ENCODE data around the gene OSBP.

OSBP gene

DNA sequence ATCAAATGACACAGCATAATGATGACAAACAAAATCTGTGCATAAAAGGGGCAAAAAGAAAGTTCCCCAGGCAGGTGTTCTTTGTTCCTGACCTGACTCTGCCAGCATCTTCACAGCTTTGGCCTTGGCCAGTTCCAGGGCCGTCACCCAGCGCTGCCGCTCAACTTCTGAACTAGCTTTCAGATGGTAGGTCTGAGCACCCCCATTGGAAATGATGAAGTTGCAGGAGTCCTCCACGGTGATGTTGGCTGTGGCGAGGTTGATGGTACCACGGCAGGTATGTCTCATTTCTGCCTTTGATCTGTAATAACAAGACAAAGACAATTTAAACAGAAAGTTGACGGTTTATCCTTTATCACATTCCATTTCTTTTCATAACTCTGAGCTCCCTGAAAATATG is 5.3 kb downstream of the OSBP start:
- in situ Hi-C loops (cut with HindIII; ENCODE audit: low sequenced_read_pairs), result loop anchor here (5.0 kb wide), 1 partner anchor 37 kb away; no protein-coding TSS in a partner anchor

- in situ Hi-C loops (cut with HindIII; ENCODE audit: low sequenced_read_pairs), result no loop called here
Observed at GRCh38 chr11:59607703-59608454, 7.7 kb downstream of the OSBP start.

DNA sequence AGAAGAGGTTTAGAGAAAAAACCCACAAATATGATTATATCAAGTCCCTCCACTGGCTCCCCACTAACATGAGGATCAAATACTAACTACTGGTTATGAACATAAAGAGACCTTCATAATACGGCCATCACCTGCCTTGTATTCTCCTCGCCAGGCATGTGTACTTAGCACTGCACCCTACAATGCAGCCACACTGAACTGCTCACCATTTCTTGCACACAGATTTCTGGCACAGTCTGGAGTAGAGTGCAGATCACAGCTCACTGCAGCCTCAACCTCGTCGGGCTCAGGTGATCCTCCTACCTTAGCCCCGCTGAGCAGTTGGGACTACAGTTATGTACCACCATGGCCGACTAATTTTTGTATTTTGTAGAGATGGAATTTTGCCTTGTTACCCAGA is 13.1 kb downstream of the OSBP start:
- in situ Hi-C loops (cut with HindIII; ENCODE audit: low sequenced_read_pairs), result no loop called here

DNA sequence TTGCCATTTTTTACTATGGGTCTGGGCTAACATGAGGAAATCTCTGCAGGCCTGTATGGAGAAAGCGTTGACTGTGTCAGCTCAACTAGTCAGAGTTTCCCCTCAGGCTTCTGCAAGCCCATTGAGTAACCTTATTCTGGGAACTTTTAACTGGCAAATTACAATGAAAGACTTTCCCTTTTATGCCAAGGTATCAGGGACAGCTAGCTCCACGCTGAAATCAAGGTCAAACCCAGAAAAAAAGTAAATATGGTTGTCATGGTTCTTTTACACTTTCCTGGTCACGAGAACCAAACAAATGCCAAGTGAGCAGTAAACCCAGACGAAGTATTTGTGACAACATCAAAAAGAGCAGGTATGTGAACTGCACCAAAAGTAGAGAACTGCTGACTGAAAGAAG is 13.8 kb downstream of the OSBP start:
- in situ Hi-C loops (cut with HindIII; ENCODE audit: low sequenced_read_pairs), result no loop called here

DNA sequence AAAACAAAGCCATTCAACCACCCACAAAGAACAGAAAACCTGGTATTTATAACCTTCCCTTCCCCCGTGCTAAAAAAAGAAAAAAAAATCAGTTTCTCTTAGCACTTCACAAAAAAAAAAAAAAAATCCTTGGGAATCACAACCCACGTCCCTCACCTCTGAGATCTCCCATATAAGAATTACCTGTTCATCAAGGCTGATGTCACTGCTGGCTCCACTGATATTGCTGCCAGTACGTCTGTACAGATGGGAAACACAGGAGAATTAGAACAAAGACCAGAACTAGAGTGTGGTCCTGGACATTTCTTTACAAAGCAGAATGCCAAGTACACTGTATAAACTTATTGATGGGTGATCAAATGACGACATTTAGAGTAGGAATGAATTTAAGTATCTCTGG is 14.9 kb downstream of the OSBP start:
- in situ Hi-C loops (cut with HindIII; ENCODE audit: low sequenced_read_pairs), result no loop called here

DNA sequence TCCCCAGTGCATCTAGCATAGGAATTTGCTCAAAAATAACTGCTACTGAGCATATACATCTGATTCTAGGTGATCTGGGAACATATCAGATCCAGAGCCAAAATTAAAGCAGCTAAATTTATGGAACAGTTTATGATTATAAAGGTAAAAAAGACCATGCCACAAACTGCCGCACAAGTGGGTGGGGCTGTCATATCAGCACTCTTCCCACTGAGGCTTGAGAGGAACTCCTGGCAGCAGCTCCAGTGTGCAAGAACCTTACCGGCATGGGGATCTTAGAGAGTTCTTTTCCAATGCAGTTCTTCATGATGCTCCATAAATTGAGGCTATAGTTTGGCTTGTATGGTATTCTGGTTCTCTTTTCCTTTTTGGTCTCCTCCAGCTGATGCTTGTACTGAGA is 15.3 kb downstream of the OSBP start:
- in situ Hi-C loops (cut with HindIII; ENCODE audit: low sequenced_read_pairs), result no loop called here

DNA sequence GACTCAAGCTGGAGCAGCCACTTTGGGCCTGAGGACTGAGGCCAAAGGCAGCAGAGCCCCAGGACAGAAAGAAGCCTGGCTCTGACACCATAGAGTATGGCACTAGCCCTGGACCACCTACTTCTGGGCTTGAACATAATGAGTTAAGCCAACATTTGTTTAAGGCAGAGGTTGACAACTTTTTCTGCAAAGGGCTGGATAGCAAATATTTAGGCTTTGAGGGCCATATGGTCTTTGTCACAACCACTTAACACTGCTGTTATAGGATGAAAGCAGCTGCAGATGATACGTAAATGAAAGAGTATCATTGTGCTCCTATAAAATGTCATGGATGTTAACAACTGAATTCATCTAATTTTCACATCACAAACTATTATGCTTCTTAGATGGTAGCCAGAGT is 16.6 kb downstream of the OSBP start:
- in situ Hi-C loops (cut with HindIII; ENCODE audit: low sequenced_read_pairs), result loop anchor here (5.0 kb wide), 1 partner anchor 88 kb away; no protein-coding TSS in a partner anchor

DNA sequence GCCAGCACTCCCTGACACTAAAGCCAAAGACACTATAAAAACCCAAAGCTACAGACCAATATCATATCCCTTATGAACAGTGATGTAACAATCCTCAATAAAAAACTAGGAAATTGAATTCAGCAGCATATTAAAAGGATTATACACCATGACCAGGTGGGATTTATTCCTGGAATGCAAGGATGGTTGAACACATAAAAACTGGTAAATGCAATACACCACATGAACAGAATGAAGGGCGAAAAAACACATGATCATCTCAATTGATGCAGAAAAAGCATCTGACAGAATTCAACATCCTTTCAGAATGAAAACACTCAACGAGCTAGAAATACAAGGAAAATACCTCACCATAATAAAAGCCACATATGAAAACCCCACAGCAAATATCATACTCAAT is 31.3 kb downstream of the OSBP start:
- in situ Hi-C loops (cut with HindIII; ENCODE audit: low sequenced_read_pairs), result no loop called here

GRCh38 chr11:59582006-59582405 is 33.6 kb downstream of the OSBP start:
- in situ Hi-C loops (cut with HindIII; ENCODE audit: low sequenced_read_pairs), result no loop called here

- in situ Hi-C loops (cut with HindIII; ENCODE audit: low sequenced_read_pairs), result no loop called here
Observed at GRCh38 chr11:59578369-59578768, 37.2 kb downstream of the OSBP start.

- in situ Hi-C loops (cut with HindIII; ENCODE audit: low sequenced_read_pairs), result no loop called here
Observed at GRCh38 chr11:59575505-59575904, 40.1 kb downstream of the OSBP start.

GRCh38 chr11:59574932-59575502 is 40.6 kb downstream of the OSBP start:
- in situ Hi-C loops (cut with HindIII; ENCODE audit: low sequenced_read_pairs), result no loop called here

GRCh38 chr11:59574467-59574866 is 41.1 kb downstream of the OSBP start:
- in situ Hi-C loops (cut with HindIII; ENCODE audit: low sequenced_read_pairs), result no loop called here

- in situ Hi-C loops (cut with HindIII; ENCODE audit: low sequenced_read_pairs), result no loop called here
Observed at GRCh38 chr11:59573216-59573615, 42.4 kb downstream of the OSBP start.

GRCh38 chr11:59572091-59572490 is 43.5 kb downstream of the OSBP start:
- in situ Hi-C loops (cut with HindIII; ENCODE audit: low sequenced_read_pairs), result no loop called here

DNA sequence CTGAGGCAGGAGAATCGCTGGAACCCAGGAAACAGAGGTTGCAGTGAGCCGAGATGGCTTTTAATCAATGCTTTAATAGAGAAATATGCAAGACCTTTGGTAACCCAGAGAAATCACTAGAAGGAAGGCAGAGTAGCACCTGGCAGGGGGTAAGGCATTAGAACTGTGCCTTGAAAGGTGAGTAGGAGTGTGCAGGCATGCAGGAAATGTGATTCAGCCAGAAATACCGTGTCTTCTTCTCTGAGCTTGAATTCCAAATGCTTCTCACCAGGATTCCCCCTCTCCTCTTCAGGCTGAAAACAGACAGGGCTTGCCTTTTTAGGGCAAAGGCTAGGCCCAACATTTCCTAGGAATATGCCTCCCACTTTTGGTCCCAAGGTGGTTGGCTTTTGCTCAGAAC is 53.3 kb downstream of the OSBP start:
- in situ Hi-C loops (cut with HindIII; ENCODE audit: low sequenced_read_pairs), result no loop called here

DNA sequence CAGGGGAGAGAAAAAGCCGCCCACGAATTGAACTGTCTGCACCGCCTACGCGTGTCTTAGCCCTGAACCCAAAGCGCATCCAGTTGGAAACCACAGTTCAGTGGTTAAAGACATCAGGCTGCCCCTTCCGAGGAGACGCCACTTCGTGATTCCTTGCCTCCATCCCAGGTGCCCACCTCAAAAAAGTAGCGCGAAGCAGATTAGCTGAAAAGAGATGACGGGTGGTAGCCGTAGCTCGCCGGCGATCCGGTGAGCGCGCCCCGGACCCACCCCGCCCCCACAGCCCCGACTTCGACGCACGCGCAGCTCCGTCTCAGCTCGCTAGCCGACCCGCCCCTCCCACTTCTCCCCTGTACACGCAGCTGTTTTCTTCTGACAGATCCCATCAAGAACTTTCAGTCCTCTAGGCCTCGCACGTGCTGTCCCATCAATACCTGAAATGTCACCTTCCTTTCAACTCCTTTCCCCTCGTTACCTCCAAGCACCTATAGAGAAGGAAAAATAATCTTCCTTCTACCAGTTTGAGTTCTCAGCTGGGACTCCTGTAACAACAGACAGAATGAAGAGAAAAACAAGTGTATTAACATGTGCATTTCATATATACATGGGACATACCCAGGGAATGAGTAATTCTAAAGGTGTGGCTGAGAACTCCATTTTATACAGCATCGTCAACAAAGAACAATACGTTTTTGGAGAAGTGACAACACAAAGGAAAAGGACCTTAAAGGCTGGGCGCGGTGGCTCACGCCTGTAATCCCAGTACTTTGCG is 54.7 kb downstream of the OSBP start:
- in situ Hi-C loops (cut with HindIII; ENCODE audit: low sequenced_read_pairs), result no loop called here

DNA sequence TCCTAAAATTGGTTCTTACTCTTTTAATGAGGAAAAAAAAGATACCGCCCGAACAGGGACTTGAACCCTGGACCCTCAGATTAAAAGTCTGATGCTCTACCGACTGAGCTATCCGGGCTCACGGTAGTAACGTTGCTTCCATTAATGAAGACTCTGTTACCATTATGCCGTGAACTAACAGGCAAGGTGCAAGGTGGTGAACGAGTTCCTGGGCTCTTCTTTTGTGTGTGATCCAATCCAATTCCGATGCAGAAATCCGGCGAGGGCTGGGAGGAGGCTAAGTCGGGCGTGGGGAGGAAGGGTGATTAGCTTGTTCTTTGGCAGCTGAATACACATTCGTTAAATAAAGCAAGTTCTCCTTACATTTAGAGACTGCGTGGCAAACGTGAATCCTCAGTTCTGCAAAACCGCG is 55.3 kb downstream of the OSBP start:
- in situ Hi-C loops (cut with HindIII; ENCODE audit: low sequenced_read_pairs), result no loop called here

DNA sequence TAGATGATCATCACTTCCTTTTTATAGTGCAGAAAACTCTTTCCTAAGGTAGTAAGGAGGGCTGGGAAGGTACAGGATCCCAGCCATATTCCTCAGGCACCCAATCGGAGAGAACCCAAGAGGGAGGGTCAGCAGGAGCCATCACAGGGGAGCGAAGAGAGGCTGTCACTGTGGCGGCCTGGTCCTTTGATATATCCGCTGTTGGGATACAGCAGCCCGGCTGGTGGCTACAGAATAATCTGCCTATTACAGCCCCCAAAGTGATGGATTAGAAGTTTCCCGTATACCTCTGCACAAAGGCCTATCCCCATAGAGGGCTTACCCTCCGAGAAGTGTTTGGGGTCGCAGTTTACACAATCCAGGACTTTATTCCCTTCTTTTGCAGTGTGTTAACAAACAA is 55.7 kb downstream of the OSBP start:
- in situ Hi-C loops (cut with HindIII; ENCODE audit: low sequenced_read_pairs), result no loop called here

DNA sequence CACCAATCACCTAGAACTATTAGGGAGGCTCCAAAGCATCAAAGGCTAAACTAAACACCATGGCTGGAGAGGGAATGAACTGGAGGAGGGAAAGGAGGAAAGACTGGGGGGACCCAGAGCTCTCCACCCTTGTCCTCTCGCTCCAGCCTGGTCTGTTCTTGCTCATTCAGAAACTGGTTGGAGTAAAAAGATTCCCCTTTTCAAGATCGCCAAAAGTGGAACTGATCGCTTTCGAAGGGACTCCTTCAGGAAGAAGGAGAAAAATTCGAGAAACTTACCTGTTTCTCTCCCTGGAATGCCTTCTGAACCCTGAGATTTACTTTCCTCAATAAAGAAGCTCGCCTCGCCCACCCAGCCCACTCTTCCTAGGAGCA is 57.3 kb downstream of the OSBP start:
- in situ Hi-C loops (cut with HindIII; ENCODE audit: low sequenced_read_pairs), result no loop called here

DNA sequence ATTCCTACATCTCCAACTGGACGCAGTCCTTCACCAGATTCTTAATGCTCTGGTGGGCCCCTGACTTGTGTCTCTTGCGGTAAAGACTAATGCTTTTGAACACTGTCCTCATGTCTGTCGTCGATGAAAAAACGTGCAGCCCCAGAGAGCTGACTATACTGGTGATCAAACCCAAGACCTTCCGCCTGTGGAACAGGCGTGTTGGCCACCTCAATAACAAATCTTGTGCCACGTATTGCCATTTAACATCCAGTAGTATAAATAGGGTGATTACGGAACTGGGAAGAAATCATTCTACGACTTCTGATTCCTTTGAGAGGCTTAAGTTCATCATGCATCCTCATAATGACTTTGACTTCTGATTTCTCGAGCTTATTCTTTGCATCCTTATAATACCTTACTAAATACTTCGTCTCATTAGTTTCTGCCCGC is 58.6 kb downstream of the OSBP start:
- in situ Hi-C loops (cut with HindIII; ENCODE audit: low sequenced_read_pairs), result no loop called here
